Keratinocyte (primary cell): ENCODE results near the gene PAN2. TPM values are rescaled to one million over a fixed set of nuclear protein-coding genes. Genes with fewer than 3 reads are reported as not detected.

Source experiments
- DNase-seq: peaks from one replicate; pipeline ENCODE4 v3.0.0-alpha.2; 2011; ENCODE audit warnings: low read depth, missing footprints, low spot score
- FAIRE-seq: peaks from 2 replicates; lab custom pipeline; 2011; peaks lifted over from hg19 to GRCh38; lab: Jason Lieb, UNC
- H2AFZ ChIP-seq: 2 replicates; pipeline ENCODE4 v1.6.0; 2012; ENCODE audit warnings: low read length, control low read depth, inconsistent platforms; ENCODE audit not compliant: control insufficient read depth
- H3K27ac ChIP-seq: 2 replicates; pipeline ENCODE4 v1.5.1; 2011; ENCODE audit warnings: low read length; ENCODE audit not compliant: control insufficient read depth, insufficient read depth
- H3K27me3 ChIP-seq: 3 replicates; pipeline ENCODE4 v1.6.0; 2011; ENCODE audit warnings: low read length; ENCODE audit not compliant: control insufficient read depth, insufficient read depth; ENCODE audit errors: extremely low read depth
- H3K36me3 ChIP-seq, 2 experiments: 2 replicates in 1 of 2; 3 replicates in 1 of 2; pipeline ENCODE4 v1.5.1; 2011; ENCODE audit warnings: low read length in 2 of 2, mild to moderate bottlenecking in 1 of 2; ENCODE audit not compliant: control insufficient read depth in 2 of 2, insufficient read depth in 2 of 2; ENCODE audit errors: extremely low read depth in 1 of 2
- H3K4me1 ChIP-seq: 3 replicates; pipeline ENCODE4 v1.5.1; 2011; ENCODE audit warnings: low read length; ENCODE audit not compliant: control insufficient read depth, insufficient read depth; ENCODE audit errors: extremely low read depth
- H3K4me2 ChIP-seq: 3 replicates; pipeline ENCODE4 v1.6.0; 2011; ENCODE audit warnings: low read depth, low read length; ENCODE audit not compliant: control insufficient read depth, insufficient read depth; ENCODE audit errors: extremely low read depth
- H3K4me3 ChIP-seq, 3 experiments: fragments of 200-600 bp in 1 of 3; sonication (generic) in 1 of 3; 2 replicates in 2 of 3; 3 replicates in 1 of 3; pipeline ENCODE4 v1.5.1; 2011 to 2016; ENCODE audit warnings: low read length in 3 of 3, mild to moderate bottlenecking in 3 of 3, control low read depth in 2 of 3, inconsistent platforms in 1 of 3, low read depth in 1 of 3, mixed read lengths in 1 of 3, mixed run types in 1 of 3, moderate library complexity in 1 of 3; ENCODE audit not compliant: control insufficient read depth in 2 of 3, insufficient read depth in 2 of 3; ENCODE audit errors: extremely low read depth in 1 of 3
- H3K79me2 ChIP-seq: 2 replicates; pipeline ENCODE4 v1.6.0; 2012; ENCODE audit warnings: low read length; ENCODE audit not compliant: control insufficient read depth, insufficient read depth
- H3K9ac ChIP-seq: 3 replicates; pipeline ENCODE4 v1.6.0; 2011; ENCODE audit warnings: low read length; ENCODE audit not compliant: control insufficient read depth, insufficient read depth; ENCODE audit errors: extremely low read depth
- H3K9me1 ChIP-seq: 3 replicates; pipeline ENCODE4 v1.6.0; 2011; ENCODE audit warnings: low read length; ENCODE audit not compliant: control insufficient read depth, insufficient read depth; ENCODE audit errors: extremely low read depth
- H3K9me3 ChIP-seq: 2 replicates; pipeline ENCODE4 v1.5.1; 2012; ENCODE audit warnings: low read depth, low read length; ENCODE audit not compliant: control insufficient read depth
- H4K20me1 ChIP-seq: 3 replicates; pipeline ENCODE4 v1.6.0; 2011; ENCODE audit warnings: low read length; ENCODE audit not compliant: control insufficient read depth, insufficient read depth; ENCODE audit errors: extremely low read depth
- CTCF ChIP-seq, 3 experiments: IDR thresholded peaks in 1 of 3; conservative IDR thresholded peaks in 1 of 3; optimal IDR thresholded peaks in 1 of 3; 2 replicates in 2 of 3; 3 replicates in 1 of 3; pipeline versions ENCODE3 to v1.5.1; 2011; ENCODE audit warnings: low read length in 3 of 3, mild to moderate bottlenecking in 3 of 3, moderate library complexity in 2 of 3, control low read depth in 1 of 3, inconsistent platforms in 1 of 3; ENCODE audit not compliant: insufficient read depth in 2 of 3; ENCODE audit errors: extremely low read depth in 1 of 3
- EZH2 ChIP-seq: IDR thresholded peaks from one replicate; pipeline ENCODE4 v1.6.1; 2012; ENCODE audit warnings: inconsistent platforms, mild to moderate bottlenecking, low read length, moderate library complexity
- dilution Hi-C: fragments of 300-500 bp; cut with MboI; formaldehyde crosslinking; loops from one replicate; pipeline ENCODE4 v1.7.0; 2020; ENCODE audit warnings: low sequenced_read_pairs; ENCODE audit not compliant: extremely low pct_ligation_motif_present
- polyA plus RNA-seq, 5 experiments: library from polyadenylated mRNA; depleted of rRNA in 3 of 5; stranded (reverse) in 3 of 5; stranded (forward) in 1 of 5; unstranded in 1 of 5; fragments of >200 nt; gene quantifications; 1 replicate in 1 of 5; 2 replicates in 3 of 5; 3 replicates in 1 of 5; pipeline versions ENCODE4 v1.2.1 to v1.2.3, GENCODE V29; 2011 to 2012; ENCODE audit warnings: missing spikeins in 2 of 5, low read depth in 1 of 5, low replicate concordance in 1 of 5

PAN2 gene
- polyA plus RNA-seq, 1 donor (not counting 4 experiments of a cell fraction or from before 2014, with no cell fraction given), result 26.3 TPM

GRCh38 chr12:56375598-56376434 lies 42.0 kb upstream of the PAN2 start:
- H3K4me2 ChIP-seq, result no peak overlapping the region
- H3K36me3 ChIP-seq, result no peaks in the 10 kb centered on the region
- H2AFZ ChIP-seq, result no peak overlapping the region
- no peak for FAIRE-seq
- no peaks in the 10 kb centered on the region for H3K4me1 ChIP-seq
- H3K79me2 ChIP-seq, result no peaks in the 10 kb centered on the region
- TF ChIP-seq CTCF (optimal IDR thresholded peaks at IDR 0.05 in 1 of 3, IDR thresholded peaks at IDR 0.05 in 1 of 3, conservative IDR thresholded peaks at IDR 0.05 in 1 of 3; ENCODE audit: extremely low read depth in 1 of 3, insufficient read depth in 2 of 3, low read length in 3 of 3) (no peak), EZH2 (no peak)
- no peaks in the 10 kb centered on the region for H3K9me3 ChIP-seq
- no peaks in the 10 kb centered on the region for H3K27me3 ChIP-seq
- no peak for DNase-seq
- dilution Hi-C loops, result no loop called here
- no peak overlapping the region for H3K9ac ChIP-seq
- no peak overlapping the region for H3K27ac ChIP-seq
- H3K9me1 ChIP-seq, result no peaks in the 10 kb centered on the region
- no peak overlapping the region for H3K4me3 ChIP-seq
- H4K20me1 ChIP-seq, result no peaks in the 10 kb centered on the region

GRCh38 chr12:56374726-56375597 lies 41.2 kb upstream of the PAN2 start:
- DNase-seq (no peak), FAIRE-seq (no peak)
- Histone ChIP-seq H2AFZ (no peak overlapping the region), H3K4me1 (no peaks in the 10 kb centered on the region), H4K20me1 (no peaks in the 10 kb centered on the region), H3K79me2 (no peaks in the 10 kb centered on the region), H3K9ac (no peak overlapping the region), H3K27me3 (no peaks in the 10 kb centered on the region), H3K9me1 (no peaks in the 10 kb centered on the region), H3K4me3 (no peak overlapping the region), H3K36me3 (no peaks in the 10 kb centered on the region), H3K27ac (no peak overlapping the region), H3K4me2 (no peak overlapping the region), H3K9me3 (no peaks in the 10 kb centered on the region)
- TF ChIP-seq EZH2 (no peak), CTCF (optimal IDR thresholded peaks at IDR 0.05 in 1 of 3, IDR thresholded peaks at IDR 0.05 in 1 of 3, conservative IDR thresholded peaks at IDR 0.05 in 1 of 3; ENCODE audit: extremely low read depth in 1 of 3, insufficient read depth in 2 of 3, low read length in 3 of 3) (no peak)
- dilution Hi-C loops, result no loop called here
